Sigmoid colon (tissue), 7 donors: ENCODE results near the gene CSNK1G2. TPM values are rescaled to one million over a fixed set of nuclear protein-coding genes. Genes with fewer than 3 reads are reported as not detected.

ENCODE experiments used
- DNase-seq: peaks from one replicate; pipeline ENCODE4 v3.0.0-alpha.2; 2019
- H3K27ac ChIP-seq, 4 donors: fragments of 200-600 bp; sonication (generic); one replicate each; pipeline ENCODE4 v1.5.1; 2016 to 2019; ENCODE audit warnings: mild to moderate bottlenecking in 1 of 4
- H3K27me3 ChIP-seq, 3 donors: fragments of 200-600 bp; sonication (generic); one replicate each; pipeline ENCODE4 v1.5.1; 2019; ENCODE audit warnings: mild to moderate bottlenecking in 1 of 3
- H3K36me3 ChIP-seq, 4 donors: fragments of 200-600 bp; sonication (generic); one replicate each; pipeline ENCODE4 v1.5.1; 2016 to 2019
- H3K4me1 ChIP-seq, 4 donors: fragments of 200-600 bp; sonication (generic); one replicate each; pipeline ENCODE4 v1.5.1; 2017 to 2019
- H3K4me3 ChIP-seq, 4 donors: fragments of 200-600 bp; sonication (generic); one replicate each; pipeline ENCODE4 v1.5.1; 2017 to 2019; ENCODE audit warnings: mild to moderate bottlenecking in 2 of 4, moderate library complexity in 1 of 4
- H3K9me3 ChIP-seq, 4 donors: fragments of 200-600 bp in 3 of 4; sonication (generic) in 3 of 4; one replicate each; pipeline versions ENCODE4 v1.5.1 to v1.6.1; 2013 to 2019
- CTCF ChIP-seq, 4 experiments: fragments of 450-650 bp in 3 of 4; fragments of 200-600 bp in 1 of 4; IDR thresholded peaks; one replicate each; pipeline ENCODE4 v1.5.1; 2016 to 2019; ENCODE audit warnings: antibody characterized with exemption in 4 of 4, mild to moderate bottlenecking in 3 of 4, moderate library complexity in 2 of 4
- EP300 ChIP-seq, 4 donors: sonication (generic); formaldehyde crosslinking; IDR thresholded peaks; one replicate each; pipeline ENCODE4 v1.6.1; 2017; ENCODE audit warnings: antibody characterized with exemption in 4 of 4
- POLR2A ChIP-seq, 2 donors: fragments of 450-650 bp; IDR thresholded peaks; one replicate each; pipeline ENCODE4 v1.6.1; 2016; ENCODE audit warnings: antibody characterized with exemption in 2 of 2, mild to moderate bottlenecking in 2 of 2, moderate library complexity in 2 of 2
- POLR2AphosphoS5 ChIP-seq, 4 donors: sonication (generic); formaldehyde crosslinking; IDR thresholded peaks; one replicate each; pipeline ENCODE4 v1.6.1; 2017; ENCODE audit warnings: antibody characterized with exemption in 4 of 4
- WGBS, 2 donors: extraction: QIAGEN DNeasy Blood & Tissue Kit; methylation state at CpG; one replicate each; pipeline ENCODE4 v1.1.7; 2013; 5-methylcytosine and 5-hydroxymethylcytosine counted together
- intact Hi-C: fragments of 100-400 bp; cut with DNase I; formaldehyde crosslinking; loops from one replicate; pipeline ENCODE4 v1.15.1; 2023
- polyA plus RNA-seq, 3 donors: library from polyadenylated mRNA; stranded (reverse); fragments of 200-250 nt; gene quantifications; one replicate each; pipeline ENCODE4 v1.2.3, GENCODE V29; 2013
- total RNA-seq, 4 donors: library from RNA; depleted of rRNA; stranded (reverse); fragments of >200 nt; gene quantifications; one replicate each; pipeline ENCODE4 v1.1.0, GENCODE V29; 2016
- donor health status: healthy with polysubstance abuse.
- donor health status: Bipolar disorder and iron deficiency.
- donor health status: healthy.

CSNK1G2 gene
- total and polyA plus RNA-seq, 7 donors = 24.6 to 91.1 (median 35.9) TPM

- Histone ChIP-seq H3K27me3 (no peaks in the 10 kb centered on the region), H3K27ac (no peak overlapping the region), H3K4me1 (no peaks in the 10 kb centered on the region), H3K4me3 (no peak overlapping the region), H3K9me3 (no peaks in the 10 kb centered on the region), H3K36me3 (peaks cover 34 to 89% (median 71%) of the 10 kb centered on the region in 4 donors)
- no peak for TF ChIP-seq EP300 (IDR thresholded peaks at IDR 0.05)
- no peak for TF ChIP-seq POLR2A (IDR thresholded peaks at IDR 0.05)
- no peak for TF ChIP-seq POLR2AphosphoS5 (IDR thresholded peaks at IDR 0.05)
- no peak for TF ChIP-seq CTCF (IDR thresholded peaks at IDR 0.05)
- intact Hi-C loops = no loop called here
- no peak for DNase-seq
- WGBS, 2 donors = 92 to 93% methylated on average over 40 of the region's 40 CpGs
Measured at GRCh38 chr19:1989513-1990229, 48.7 kb downstream of the CSNK1G2 start.

- intact Hi-C loops = no loop called here
- no peak for TF ChIP-seq EP300 (IDR thresholded peaks at IDR 0.05)
- TF ChIP-seq CTCF (IDR thresholded peaks at IDR 0.05) = no peak
- no peak for TF ChIP-seq POLR2AphosphoS5 (IDR thresholded peaks at IDR 0.05)
- TF ChIP-seq POLR2A (IDR thresholded peaks at IDR 0.05) = no peak
- Histone ChIP-seq H3K27ac (no peak overlapping the region), H3K36me3 (peaks cover 34 to 85% (median 64%) of the 10 kb centered on the region in 4 donors), H3K4me3 (no peak overlapping the region), H3K9me3 (no peaks in the 10 kb centered on the region), H3K4me1 (no peaks in the 10 kb centered on the region), H3K27me3 (no peaks in the 10 kb centered on the region)
- peak; percentile 61 for DNase-seq
- WGBS, 2 donors = 96 to 97% methylated on average over 34 of the region's 34 CpGs
Measured at GRCh38 chr19:1990230-1991017, 49.5 kb downstream of the CSNK1G2 start.

- peaks cover 35 to 84% (median 56%) of the 10 kb centered on the region in 4 donors for H3K36me3 ChIP-seq
- no peak overlapping the region for H3K4me3 ChIP-seq
- no peaks in the 10 kb centered on the region for H3K9me3 ChIP-seq
- intact Hi-C loops = no loop called here
- 93% methylated on average over 30 of the region's 30 CpGs for WGBS, 2 donors
- H3K27me3 ChIP-seq = no peaks in the 10 kb centered on the region
- no peak overlapping the region for H3K27ac ChIP-seq
- no peak for TF ChIP-seq POLR2A (IDR thresholded peaks at IDR 0.05)
- TF ChIP-seq POLR2AphosphoS5 (IDR thresholded peaks at IDR 0.05) = no peak
- no peak for TF ChIP-seq EP300 (IDR thresholded peaks at IDR 0.05)
- no peak for TF ChIP-seq CTCF (IDR thresholded peaks at IDR 0.05)
- no peaks in the 10 kb centered on the region for H3K4me1 ChIP-seq
- DNase-seq = no peak
Measured at GRCh38 chr19:1991018-1991913, 50.3 kb downstream of the CSNK1G2 start.

GRCh38 chr19:1992759-1993260 lies 51.8 kb downstream of the CSNK1G2 start:
- DNase-seq = peak; percentile 64
- no peaks in the 10 kb centered on the region for H3K4me1 ChIP-seq
- no peaks in the 10 kb centered on the region for H3K9me3 ChIP-seq
- H3K27ac ChIP-seq = no peak overlapping the region
- no peak overlapping the region for H3K4me3 ChIP-seq
- H3K27me3 ChIP-seq = no peaks in the 10 kb centered on the region
- intact Hi-C loops = no loop called here
- 66 to 87% methylated on average over 44 of the region's 44 CpGs for WGBS, 2 donors
- H3K36me3 ChIP-seq = peaks cover 28 to 82% (median 44%) of the 10 kb centered on the region in 4 donors
- no peak for TF ChIP-seq CTCF (IDR thresholded peaks at IDR 0.05)
- no peak for TF ChIP-seq POLR2AphosphoS5 (IDR thresholded peaks at IDR 0.05)
- no peak for TF ChIP-seq POLR2A (IDR thresholded peaks at IDR 0.05)
- no peak for TF ChIP-seq EP300 (IDR thresholded peaks at IDR 0.05)
